Tibial nerve (tissue), 4 donors: Measurements from ENCODE around the gene KIAA1614. TPM values are rescaled to one million over a fixed set of nuclear protein-coding genes. Genes with fewer than 3 reads are reported as not detected.

ENCODE experiments used
- DNase-seq, 2 donors: peaks; one replicate each; pipeline ENCODE4 v3.0.0-alpha.2; 2019; ENCODE audit warnings: low spot score in 2 of 2
- H3K27ac ChIP-seq, 4 donors: fragments of 200-600 bp; sonication (generic) in 3 of 4; one replicate each; pipeline ENCODE4 v1.5.1; 2017 to 2019; ENCODE audit warnings: mild to moderate bottlenecking in 1 of 4
- H3K27me3 ChIP-seq, 2 donors: fragments of 200-600 bp; sonication (generic) in 1 of 2; one replicate each; pipeline versions ENCODE4 v1.5.1 to v1.6.0; 2017 to 2019
- H3K36me3 ChIP-seq, 3 donors: fragments of 200-600 bp; sonication (generic); one replicate each; pipeline ENCODE4 v1.5.1; 2018 to 2019
- H3K4me1 ChIP-seq, 4 donors: fragments of 200-600 bp; sonication (generic) in 3 of 4; one replicate each; pipeline ENCODE4 v1.5.1; 2017 to 2019
- H3K4me3 ChIP-seq, 4 donors: fragments of 200-600 bp; sonication (generic) in 3 of 4; one replicate each; pipeline ENCODE4 v1.5.1; 2017 to 2019; ENCODE audit warnings: mild to moderate bottlenecking in 1 of 4, moderate library complexity in 1 of 4
- H3K9me3 ChIP-seq, 4 donors: fragments of 200-600 bp; sonication (generic) in 3 of 4; one replicate each; pipeline ENCODE4 v1.5.1; 2017 to 2019
- EP300 ChIP-seq, 2 donors: sonication (generic); formaldehyde crosslinking; IDR thresholded peaks; one replicate each; pipeline ENCODE4 v1.6.1; 2017; ENCODE audit warnings: antibody characterized with exemption in 2 of 2, mild to moderate bottlenecking in 1 of 2
- POLR2A ChIP-seq, 2 donors: fragments of 450-650 bp; IDR thresholded peaks; one replicate each; pipeline ENCODE4 v1.6.1; 2017; ENCODE audit warnings: antibody characterized with exemption in 2 of 2, mild to moderate bottlenecking in 2 of 2, moderate library complexity in 2 of 2
- WGBS, 2 donors: methylation state at CpG; one replicate each; pipeline ENCODE4 v1.1.5; 2018; 5-methylcytosine and 5-hydroxymethylcytosine counted together
- total RNA-seq, 4 donors: library from RNA; depleted of rRNA; stranded (reverse); fragments of >200 nt; gene quantifications; one replicate each; pipeline ENCODE4 v1.1.0, GENCODE V29; 2016
- TF ChIP-seq, protein P1 (sequence below), 5 experiments: fragments of 200-600 bp in 3 of 5; fragments of 450-650 bp in 2 of 5; sonication (generic) in 3 of 5; IDR thresholded peaks; one replicate each; pipeline ENCODE4 v1.5.1; 2016 to 2019; ENCODE audit warnings: antibody characterized with exemption in 5 of 5, mild to moderate bottlenecking in 3 of 5, moderate library complexity in 2 of 5

The KIAA1614 gene
- total RNA-seq, 4 donors from 2014 or later = 14.9 to 22.6 (median 19.1) TPM

DNA sequence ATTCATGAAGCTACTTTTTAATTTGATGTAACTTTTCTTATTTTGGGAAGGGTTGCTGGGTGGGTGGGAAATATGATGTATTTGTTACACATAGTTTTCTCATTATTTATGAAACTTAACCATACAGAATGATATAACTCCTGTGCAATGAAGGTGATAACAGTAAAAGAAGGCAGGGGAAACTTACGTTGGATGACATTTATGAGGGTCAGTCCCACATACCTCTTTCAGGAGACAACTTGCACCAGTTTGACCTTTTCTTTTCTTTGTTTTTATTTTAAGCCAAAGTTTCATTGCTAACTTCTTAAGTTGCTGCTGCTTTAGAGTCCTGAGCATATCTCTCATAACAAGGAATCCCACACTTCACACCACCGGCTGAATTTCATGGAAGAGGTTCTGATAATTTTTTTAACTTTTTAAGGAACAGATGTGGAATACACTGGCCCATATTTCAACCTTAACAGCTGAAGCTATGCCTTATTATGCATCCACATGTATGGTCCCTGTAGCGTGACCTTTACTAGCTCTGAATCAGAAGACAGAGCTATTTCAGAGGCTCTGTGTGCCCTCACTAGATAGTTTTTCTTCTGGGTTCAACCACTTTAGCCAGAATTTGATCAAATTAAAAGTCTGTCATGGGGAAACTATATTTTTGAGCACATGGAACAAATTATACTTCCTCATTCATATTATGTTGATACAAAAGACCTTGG, 28.0 kb upstream of the KIAA1614 start:
- no peaks in the 10 kb centered on the region for H3K9me3 ChIP-seq
- H3K4me3 ChIP-seq = no peak overlapping the region
- WGBS, 2 donors = 82% methylated on average over 3 of the region's 3 CpGs
- TF ChIP-seq POLR2A (IDR thresholded peaks at IDR 0.05) (no peak), EP300 (IDR thresholded peaks at IDR 0.05) (no peak)
- TF ChIP-seq, protein P1, sequence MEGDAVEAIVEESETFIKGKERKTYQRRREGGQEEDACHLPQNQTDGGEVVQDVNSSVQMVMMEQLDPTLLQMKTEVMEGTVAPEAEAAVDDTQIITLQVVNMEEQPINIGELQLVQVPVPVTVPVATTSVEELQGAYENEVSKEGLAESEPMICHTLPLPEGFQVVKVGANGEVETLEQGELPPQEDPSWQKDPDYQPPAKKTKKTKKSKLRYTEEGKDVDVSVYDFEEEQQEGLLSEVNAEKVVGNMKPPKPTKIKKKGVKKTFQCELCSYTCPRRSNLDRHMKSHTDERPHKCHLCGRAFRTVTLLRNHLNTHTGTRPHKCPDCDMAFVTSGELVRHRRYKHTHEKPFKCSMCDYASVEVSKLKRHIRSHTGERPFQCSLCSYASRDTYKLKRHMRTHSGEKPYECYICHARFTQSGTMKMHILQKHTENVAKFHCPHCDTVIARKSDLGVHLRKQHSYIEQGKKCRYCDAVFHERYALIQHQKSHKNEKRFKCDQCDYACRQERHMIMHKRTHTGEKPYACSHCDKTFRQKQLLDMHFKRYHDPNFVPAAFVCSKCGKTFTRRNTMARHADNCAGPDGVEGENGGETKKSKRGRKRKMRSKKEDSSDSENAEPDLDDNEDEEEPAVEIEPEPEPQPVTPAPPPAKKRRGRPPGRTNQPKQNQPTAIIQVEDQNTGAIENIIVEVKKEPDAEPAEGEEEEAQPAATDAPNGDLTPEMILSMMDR (IDR thresholded peaks at IDR 0.05) = no peak
- H3K4me1 ChIP-seq = peaks cover 0 to 7% (median 0%) of the 10 kb centered on the region in 4 donors
- H3K27ac ChIP-seq = no peak overlapping the region
- no peaks in the 10 kb centered on the region for H3K27me3 ChIP-seq
- peaks cover 0 to 4% (median 0%) of the 10 kb centered on the region in 3 donors for H3K36me3 ChIP-seq
- no peak for DNase-seq

DNA sequence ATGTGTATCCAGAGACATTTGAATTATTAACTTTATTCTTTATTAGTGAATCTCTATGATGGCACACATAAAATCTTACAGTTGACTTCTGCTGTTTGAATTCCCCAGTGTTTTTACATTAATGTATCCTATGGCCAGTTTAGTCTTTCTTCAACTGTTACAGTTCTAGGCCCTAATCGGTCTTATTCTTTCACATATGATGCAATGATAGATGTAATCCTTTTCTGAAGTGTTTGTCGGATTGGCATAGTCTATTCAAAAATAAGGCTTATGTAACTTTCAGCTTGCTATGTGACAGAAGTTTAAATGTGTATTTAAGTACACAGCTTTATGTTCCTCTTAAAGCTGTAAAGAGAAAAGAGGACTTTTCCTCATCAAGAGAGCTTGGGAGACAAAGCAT, 26.4 kb upstream of the KIAA1614 start:
- TF ChIP-seq, protein P1 (IDR thresholded peaks at IDR 0.05) = no peak
- TF ChIP-seq EP300 (IDR thresholded peaks at IDR 0.05) (no peak), POLR2A (IDR thresholded peaks at IDR 0.05) (no peak)
- no peaks in the 10 kb centered on the region for H3K9me3 ChIP-seq
- H3K4me3 ChIP-seq = no peak overlapping the region
- DNase-seq = no peak
- peaks cover 0 to 7% (median 0%) of the 10 kb centered on the region in 4 donors for H3K4me1 ChIP-seq
- no peaks in the 10 kb centered on the region for H3K27me3 ChIP-seq
- no peak overlapping the region for H3K27ac ChIP-seq
- 91 to 98% methylated on average over 2 of the region's 2 CpGs for WGBS, 2 donors
- no peaks in the 10 kb centered on the region for H3K36me3 ChIP-seq

DNA sequence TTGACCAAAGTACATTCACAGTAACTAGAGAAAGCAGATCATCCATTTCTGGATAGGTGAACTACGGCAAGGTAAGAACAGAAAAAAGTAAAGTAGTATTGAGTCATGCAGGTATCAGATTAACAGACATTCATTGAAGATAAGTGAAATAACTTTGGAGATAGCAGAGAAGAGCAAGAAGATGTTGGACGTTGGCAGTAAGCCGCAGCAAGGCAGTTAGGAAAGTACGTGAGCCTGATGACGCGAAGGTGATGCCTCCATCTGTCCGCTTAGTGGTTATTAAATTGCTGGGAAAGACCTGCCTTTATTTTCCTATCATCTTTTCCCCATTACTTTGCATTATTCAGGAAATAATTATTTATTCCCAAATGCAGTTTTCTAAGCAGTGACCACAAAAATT, 24.9 kb upstream of the KIAA1614 start:
- H3K27me3 ChIP-seq = no peaks in the 10 kb centered on the region
- WGBS, 2 donors = 97 to 98% methylated on average over 7 of the region's 7 CpGs
- H3K4me1 ChIP-seq = no peaks in the 10 kb centered on the region
- TF ChIP-seq POLR2A (IDR thresholded peaks at IDR 0.05) = no peak
- TF ChIP-seq, protein P1 (IDR thresholded peaks at IDR 0.05) = no peak
- TF ChIP-seq EP300 (IDR thresholded peaks at IDR 0.05) = no peak
- H3K27ac ChIP-seq = no peak overlapping the region
- H3K36me3 ChIP-seq = no peaks in the 10 kb centered on the region
- H3K4me3 ChIP-seq = no peak overlapping the region
- no peak for DNase-seq
- no peaks in the 10 kb centered on the region for H3K9me3 ChIP-seq

DNA sequence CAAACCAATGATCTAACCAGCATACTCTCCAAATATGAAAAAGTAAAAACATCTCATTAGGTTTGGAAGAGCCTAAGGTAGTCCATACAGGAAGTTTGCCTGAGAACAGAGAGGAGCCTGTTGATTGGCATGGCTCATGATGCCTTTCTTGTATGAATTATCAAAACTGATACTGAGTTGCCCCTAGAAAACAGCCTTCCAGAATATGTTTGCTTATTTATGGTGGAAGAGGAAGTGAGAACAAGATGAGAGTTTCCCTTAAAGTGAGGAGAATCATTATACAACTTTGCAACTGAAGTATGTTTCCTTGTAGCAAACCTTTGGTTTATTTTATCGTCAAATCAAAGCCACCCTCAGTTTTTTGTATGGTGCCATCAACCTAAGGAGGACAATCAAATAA, 23.8 kb upstream of the KIAA1614 start:
- 81 to 89% methylated on average over 1 of the region's 1 CpG for WGBS, 2 donors

DNA sequence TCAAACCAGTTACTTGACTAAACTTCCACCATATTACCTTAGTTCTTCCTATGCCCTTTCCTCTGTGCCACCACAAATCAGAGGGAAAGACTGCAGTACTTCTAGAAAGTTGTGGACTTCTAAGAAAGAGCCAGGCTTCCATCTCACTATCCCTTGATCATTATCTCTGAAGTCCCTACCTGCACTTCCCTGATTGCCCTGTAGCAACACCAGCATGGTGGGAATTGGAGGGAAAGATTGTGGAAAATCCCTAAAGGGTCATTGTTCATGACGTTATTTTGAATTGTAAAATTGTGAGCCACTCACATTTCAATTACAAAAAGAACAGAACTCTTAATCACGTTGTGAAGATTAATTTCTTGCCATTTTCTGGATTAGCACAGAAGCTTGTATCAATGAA, 23.4 kb upstream of the KIAA1614 start:
- no peak for DNase-seq
- Histone ChIP-seq H3K36me3 (no peaks in the 10 kb centered on the region), H3K4me1 (no peaks in the 10 kb centered on the region), H3K27me3 (no peaks in the 10 kb centered on the region), H3K27ac (no peak overlapping the region), H3K9me3 (no peaks in the 10 kb centered on the region), H3K4me3 (no peak overlapping the region)
- 62 to 68% methylated on average over 2 of the region's 2 CpGs for WGBS, 2 donors
- no peak for TF ChIP-seq EP300 (IDR thresholded peaks at IDR 0.05)
- TF ChIP-seq, protein P1 (IDR thresholded peaks at IDR 0.05) = no peak
- TF ChIP-seq POLR2A (IDR thresholded peaks at IDR 0.05) = no peak

More for the DNA sequence above, 23.8 kb upstream of the KIAA1614 start:
- Histone ChIP-seq H3K4me3 (no peak overlapping the region), H3K27ac (no peak overlapping the region), H3K36me3 (no peaks in the 10 kb centered on the region), H3K4me1 (no peaks in the 10 kb centered on the region), H3K27me3 (no peaks in the 10 kb centered on the region), H3K9me3 (no peaks in the 10 kb centered on the region)
- TF ChIP-seq POLR2A (IDR thresholded peaks at IDR 0.05) = no peak
- no peak for TF ChIP-seq EP300 (IDR thresholded peaks at IDR 0.05)
- TF ChIP-seq, protein P1 (IDR thresholded peaks at IDR 0.05) = no peak
- no peak for DNase-seq
